C4-2B (cell line): Measurements from ENCODE around the gene LGR6.
A peak's percentile ranks its signal among the peaks of the same experiment; 100 is the strongest.

ENCODE experiments used
- H3K27ac ChIP-seq: fragments of 450-650 bp; 2 replicates; pipeline ENCODE4 v1.5.1; 2017
- CTCF ChIP-seq: fragments of 450-650 bp; conservative IDR thresholded peaks from 2 replicates; pipeline ENCODE4 v1.5.1; 2017; ENCODE audit warnings: mild to moderate bottlenecking
- ZFX ChIP-seq: fragments of 450-650 bp; IDR thresholded peaks from 2 replicates; pipeline ENCODE4 v1.6.1; 2017

Gene LGR6

DNA sequence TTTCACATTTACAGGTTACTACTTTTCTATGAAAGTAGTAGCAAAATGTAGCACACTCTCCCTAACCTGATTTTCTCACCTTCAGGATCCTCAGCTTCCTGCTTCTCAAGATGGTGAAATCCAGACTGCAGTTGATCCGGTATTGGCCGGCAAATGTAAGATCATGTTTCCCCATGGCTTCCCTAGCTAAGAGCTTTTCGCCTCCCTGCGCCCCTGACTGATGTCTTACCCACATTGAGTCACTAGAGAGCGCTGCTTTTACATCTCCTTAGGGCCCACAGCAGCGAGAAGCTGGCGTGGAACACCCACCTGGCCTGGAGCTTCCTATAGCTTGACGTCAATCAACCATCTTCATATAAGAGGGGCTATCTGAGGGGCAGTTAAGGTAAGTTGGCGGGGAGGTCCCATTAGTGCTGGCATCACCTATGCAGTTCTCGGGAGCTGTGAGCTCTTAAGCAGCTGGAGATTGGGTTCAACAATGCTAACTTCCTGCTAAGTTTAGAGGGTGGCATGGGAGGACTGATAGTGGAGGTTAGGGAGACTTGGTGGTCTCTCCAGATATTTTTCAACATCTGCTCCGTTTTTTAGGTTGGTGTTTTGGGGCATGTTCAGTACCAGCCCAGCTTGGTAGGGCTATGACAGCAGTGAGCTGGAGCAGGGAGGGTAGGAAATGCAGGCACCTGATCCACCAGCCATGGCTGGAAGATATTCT is 38.7 kb upstream of the LGR6 start:
- H3K27ac ChIP-seq = peak overlapping the region; percentile 1; the same call in 1 of the 2 replicates
- TF ChIP-seq ZFX (no peak), CTCF (peak; percentile 74)

GRCh38 chr1:202155478-202156021 is 38.0 kb upstream of the LGR6 start:
- H3K27ac ChIP-seq = peak overlapping the region; percentile 1; the same call in 1 of the 2 replicates
- TF ChIP-seq CTCF (no peak), ZFX (no peak)

GRCh38 chr1:202156590-202156989 is 37.0 kb upstream of the LGR6 start:
- no peak for TF ChIP-seq ZFX
- TF ChIP-seq CTCF = no peak
- H3K27ac ChIP-seq = no peak overlapping the region

GRCh38 chr1:202157945-202158344 is 35.7 kb upstream of the LGR6 start:
- TF ChIP-seq CTCF (no peak), ZFX (no peak)
- no peak overlapping the region for H3K27ac ChIP-seq

DNA sequence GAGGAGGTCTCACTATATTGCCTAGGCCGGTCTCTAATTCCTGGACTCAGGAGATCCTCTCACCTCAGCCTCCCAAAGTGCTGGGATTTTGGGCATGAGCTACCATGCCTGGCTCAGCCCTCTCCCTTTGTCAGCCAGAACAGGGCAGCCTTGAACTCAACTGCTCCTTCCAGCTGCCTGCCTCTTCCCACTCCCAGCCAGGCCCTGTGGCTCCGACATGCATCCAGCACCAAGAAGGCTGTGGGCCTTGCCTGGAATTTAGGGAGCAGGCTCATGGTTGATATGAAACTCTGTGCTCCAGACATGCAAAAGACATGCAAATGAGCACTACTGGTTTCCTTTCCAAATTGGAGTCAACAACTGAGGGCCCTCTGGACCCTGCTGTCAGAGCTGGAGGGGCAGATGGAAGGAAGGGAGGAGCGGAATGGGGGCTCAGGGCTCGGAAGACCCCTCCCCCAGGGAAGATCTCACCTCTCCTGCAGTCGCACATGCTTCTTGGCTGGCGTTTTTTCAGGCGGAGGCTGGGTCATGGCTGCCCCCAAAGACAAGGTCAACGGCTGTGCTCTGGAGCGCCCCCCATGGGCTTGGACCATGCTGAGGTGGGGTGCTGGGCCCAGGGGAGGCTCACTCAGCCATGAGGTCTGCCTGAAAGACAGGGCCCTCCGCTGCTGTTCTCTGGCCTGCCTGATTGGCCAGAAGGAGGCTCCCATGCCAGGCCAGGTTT is 34.6 kb upstream of the LGR6 start:
- no peak overlapping the region for H3K27ac ChIP-seq
- TF ChIP-seq CTCF = no peak
- no peak for TF ChIP-seq ZFX

DNA sequence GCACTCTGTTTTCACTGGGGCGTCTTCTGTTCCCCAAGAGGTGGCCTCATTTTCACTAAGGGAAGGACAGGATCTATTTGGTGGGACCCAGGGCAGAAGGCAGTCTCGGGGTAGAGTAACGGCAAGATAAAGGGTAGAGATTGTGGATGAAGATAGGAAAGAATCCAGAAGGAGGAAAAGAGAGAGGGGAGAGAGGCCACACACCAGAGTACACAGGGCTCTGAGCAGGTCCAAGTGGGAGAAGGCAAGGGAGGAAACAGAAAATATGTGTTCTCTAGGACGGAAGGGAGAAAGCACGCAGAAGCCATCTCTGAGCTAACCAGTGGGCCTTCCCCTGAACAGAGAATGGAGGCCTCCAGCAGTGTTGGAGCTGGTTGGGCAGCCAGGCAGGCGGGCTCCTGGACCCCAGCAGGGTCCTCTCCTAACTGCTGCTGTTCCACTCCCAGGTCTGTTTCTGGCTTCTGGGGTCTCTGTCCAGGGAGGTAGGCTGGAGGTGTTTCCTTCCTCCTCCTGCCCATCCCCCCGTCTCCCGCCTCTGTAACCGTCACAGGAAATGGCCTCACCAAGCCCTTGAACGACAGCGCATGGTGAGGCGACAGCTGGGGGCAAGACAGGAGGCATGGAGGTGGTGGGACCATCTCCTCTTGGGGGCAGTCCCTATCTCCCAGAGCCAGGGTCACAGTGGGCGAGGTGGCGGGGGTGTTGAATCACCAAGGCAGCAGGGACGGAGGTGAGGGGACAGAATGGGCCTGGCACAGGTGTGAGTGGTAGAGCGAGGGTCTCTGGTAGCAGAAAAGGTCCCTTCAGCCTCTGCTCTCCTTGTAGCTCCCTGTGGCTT is 33.8 kb upstream of the LGR6 start:
- no peak overlapping the region for H3K27ac ChIP-seq
- TF ChIP-seq CTCF (no peak), ZFX (no peak)
